Vagina (tissue), 2 donors: Measurements from ENCODE around the gene CRELD1. TPM values are rescaled to one million over a fixed set of nuclear protein-coding genes. Genes with fewer than 3 reads are reported as not detected.

Experiments
- DNase-seq, 2 donors: peaks; one replicate each; pipeline ENCODE4 v3.0.0-alpha.2; 2017; ENCODE audit errors: extremely low spot score in 2 of 2
- H3K27ac ChIP-seq: fragments of 200-600 bp; sonication (generic); one replicate; pipeline ENCODE4 v1.5.1; 2019
- H3K27me3 ChIP-seq: fragments of 200-600 bp; sonication (generic); one replicate; pipeline ENCODE4 v1.5.1; 2019
- H3K36me3 ChIP-seq, 2 donors: fragments of 200-600 bp; sonication (generic); one replicate each; pipeline ENCODE4 v1.5.1; 2017 to 2019
- H3K4me1 ChIP-seq: fragments of 200-600 bp; sonication (generic); one replicate; pipeline ENCODE4 v1.5.1; 2019
- H3K4me3 ChIP-seq, 2 donors: fragments of 200-600 bp; sonication (generic); 1 replicate in 1 of 2; 2 replicates in 1 of 2; pipeline ENCODE4 v1.5.1; 2016 to 2019
- H3K9me3 ChIP-seq: fragments of 200-600 bp; sonication (generic); one replicate; pipeline ENCODE4 v1.5.1; 2019
- POLR2A ChIP-seq, 2 donors: fragments of 450-650 bp; IDR thresholded peaks; one replicate each; pipeline ENCODE4 v1.6.1; 2017; ENCODE audit warnings: antibody characterized with exemption in 2 of 2, mild to moderate bottlenecking in 2 of 2, moderate library complexity in 2 of 2
- POLR2AphosphoS5 ChIP-seq, 2 donors: sonication (generic); formaldehyde crosslinking; IDR thresholded peaks; one replicate each; pipeline ENCODE4 v1.9.0; 2017; ENCODE audit warnings: antibody characterized with exemption in 2 of 2, mild to moderate bottlenecking in 2 of 2, low read depth in 1 of 2; ENCODE audit not compliant: insufficient read depth in 1 of 2
- intact Hi-C: fragments of 100-400 bp; cut with DNase I; formaldehyde crosslinking; loops from one replicate; pipeline ENCODE4 v1.15.1; 2023
- total RNA-seq: library from RNA; depleted of rRNA; stranded (reverse); fragments of >200 nt; gene quantifications from one replicate; pipeline ENCODE4 v1.2.3, GENCODE V29; 2016
- TF ChIP-seq, protein P1 (sequence below), 3 experiments: fragments of 450-650 bp in 2 of 3; fragments of 200-600 bp in 1 of 3; sonication (generic) in 1 of 3; IDR thresholded peaks; one replicate each; pipeline ENCODE4 v1.5.1; 2017 to 2019; ENCODE audit warnings: antibody characterized with exemption in 3 of 3, mild to moderate bottlenecking in 2 of 3, moderate library complexity in 2 of 3

CRELD1 gene
- total RNA-seq, 1 donor from 2014 or later, result 27.0 TPM

DNA sequence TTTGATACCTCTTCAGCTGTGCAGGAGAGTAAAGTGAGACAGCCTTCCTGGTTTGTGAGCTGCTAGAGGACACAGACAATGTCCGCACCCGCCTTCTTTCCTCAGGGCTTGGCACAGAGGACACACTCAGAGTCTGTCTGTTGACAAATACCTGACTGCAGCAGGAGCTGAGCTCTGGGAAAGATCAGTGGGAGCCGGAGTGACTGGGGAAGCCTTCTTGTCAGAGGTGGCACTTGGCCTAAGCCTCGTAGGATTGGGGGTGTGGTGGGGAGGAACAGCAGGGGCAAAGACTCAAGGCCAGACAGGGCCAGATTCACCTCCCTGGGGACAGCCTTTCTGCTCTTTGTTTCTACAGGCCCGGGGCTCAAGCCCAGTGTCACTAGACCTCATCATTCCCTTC lies 20.0 kb upstream of the CRELD1 start:
- no peak for DNase-seq
- Histone ChIP-seq H3K27me3 (no peaks in the 10 kb centered on the region), H3K4me1 (peaks cover 59% of the 10 kb centered on the region), H3K9me3 (no peaks in the 10 kb centered on the region), H3K4me3 (no peak overlapping the region), H3K27ac (peak overlapping the region; percentile 90), H3K36me3 (peaks cover 0 to 7% of the 10 kb centered on the region in 2 donors)
- intact Hi-C loops, result loop anchor here (10.0 kb wide), 1 partner anchor 179 kb away; the partner anchor contains the start of gene BRPF1
- TF ChIP-seq POLR2A (IDR thresholded peaks at IDR 0.05) (no peak), POLR2AphosphoS5 (IDR thresholded peaks at IDR 0.05; ENCODE audit: insufficient read depth in 1 of 2, low read depth in 1 of 2) (no peak)
- TF ChIP-seq, protein P1, sequence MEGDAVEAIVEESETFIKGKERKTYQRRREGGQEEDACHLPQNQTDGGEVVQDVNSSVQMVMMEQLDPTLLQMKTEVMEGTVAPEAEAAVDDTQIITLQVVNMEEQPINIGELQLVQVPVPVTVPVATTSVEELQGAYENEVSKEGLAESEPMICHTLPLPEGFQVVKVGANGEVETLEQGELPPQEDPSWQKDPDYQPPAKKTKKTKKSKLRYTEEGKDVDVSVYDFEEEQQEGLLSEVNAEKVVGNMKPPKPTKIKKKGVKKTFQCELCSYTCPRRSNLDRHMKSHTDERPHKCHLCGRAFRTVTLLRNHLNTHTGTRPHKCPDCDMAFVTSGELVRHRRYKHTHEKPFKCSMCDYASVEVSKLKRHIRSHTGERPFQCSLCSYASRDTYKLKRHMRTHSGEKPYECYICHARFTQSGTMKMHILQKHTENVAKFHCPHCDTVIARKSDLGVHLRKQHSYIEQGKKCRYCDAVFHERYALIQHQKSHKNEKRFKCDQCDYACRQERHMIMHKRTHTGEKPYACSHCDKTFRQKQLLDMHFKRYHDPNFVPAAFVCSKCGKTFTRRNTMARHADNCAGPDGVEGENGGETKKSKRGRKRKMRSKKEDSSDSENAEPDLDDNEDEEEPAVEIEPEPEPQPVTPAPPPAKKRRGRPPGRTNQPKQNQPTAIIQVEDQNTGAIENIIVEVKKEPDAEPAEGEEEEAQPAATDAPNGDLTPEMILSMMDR (IDR thresholded peaks at IDR 0.05), result no peak

DNA sequence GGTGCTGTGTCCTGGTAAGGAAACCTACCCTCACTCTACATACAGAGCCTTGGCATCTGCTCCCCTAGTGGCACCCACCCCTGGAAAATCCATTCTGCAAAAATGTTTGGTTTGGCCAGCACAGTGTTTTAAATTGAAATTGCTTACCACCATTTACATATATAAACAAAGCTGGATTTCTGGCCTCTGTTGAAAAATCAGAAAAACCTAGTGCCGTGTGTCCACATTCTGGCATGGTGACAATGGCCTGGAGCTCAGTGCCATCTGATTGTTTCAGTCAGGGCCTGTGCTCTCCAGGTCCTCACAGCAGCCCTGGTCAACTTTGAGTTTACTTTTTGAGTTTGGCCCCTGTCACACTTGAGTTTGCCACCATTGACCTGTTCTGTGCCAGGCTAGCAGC lies 19.6 kb upstream of the CRELD1 start:
- Histone ChIP-seq H3K27me3 (no peaks in the 10 kb centered on the region), H3K27ac (peak overlapping the region; percentile 90), H3K36me3 (peaks cover 0 to 3% of the 10 kb centered on the region in 2 donors), H3K4me3 (no peak overlapping the region), H3K9me3 (no peaks in the 10 kb centered on the region), H3K4me1 (peaks cover 61% of the 10 kb centered on the region)
- intact Hi-C loops, result loop anchor here (10.0 kb wide), 1 partner anchor 179 kb away; the partner anchor contains the start of gene BRPF1
- TF ChIP-seq POLR2A (IDR thresholded peaks at IDR 0.05), result no peak
- TF ChIP-seq, protein P1 (IDR thresholded peaks at IDR 0.05), result no peak
- DNase-seq, result no peak

DNA sequence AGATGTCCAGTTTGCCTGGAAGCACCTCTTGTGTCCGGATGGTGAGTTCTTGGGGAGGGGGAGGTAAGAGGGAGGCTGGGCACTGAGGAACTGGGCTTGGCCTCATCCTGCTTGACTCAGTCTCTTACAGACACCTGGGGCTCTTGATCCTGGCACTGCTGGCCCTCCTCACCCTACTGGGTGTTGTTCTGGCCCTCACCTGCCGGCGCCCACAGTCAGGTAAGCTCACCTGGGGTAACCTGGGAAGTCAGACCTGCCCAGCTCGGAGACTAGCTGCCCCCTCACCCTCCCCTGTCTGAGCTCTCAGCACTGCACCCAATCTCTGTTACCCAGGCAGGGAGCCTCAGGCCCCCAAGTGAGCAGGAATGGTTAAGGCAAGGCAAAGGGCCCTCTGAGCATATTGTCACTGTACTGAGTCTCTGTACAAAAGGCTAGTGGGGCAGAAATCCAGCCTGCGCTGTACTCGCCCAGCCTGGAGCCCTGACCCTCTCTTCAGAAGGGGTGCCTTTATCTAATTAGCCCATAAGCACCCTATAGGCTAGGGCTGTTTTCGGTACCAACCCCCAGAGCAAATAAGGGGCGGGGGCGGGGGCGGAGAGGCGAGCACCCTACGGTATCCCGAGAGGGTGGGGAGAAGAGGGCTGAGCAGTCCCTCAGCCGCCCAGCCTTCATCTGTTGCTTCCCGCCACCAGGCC lies 18.9 kb upstream of the CRELD1 start:
- Histone ChIP-seq H3K4me1 (peaks cover 61% of the 10 kb centered on the region), H3K27me3 (no peaks in the 10 kb centered on the region), H3K4me3 (peak overlapping the region; percentile 58 to 76), H3K27ac (peak overlapping the region; percentile 90), H3K36me3 (no peaks in the 10 kb centered on the region), H3K9me3 (no peaks in the 10 kb centered on the region)
- TF ChIP-seq POLR2A (IDR thresholded peaks at IDR 0.05) (no peak), POLR2AphosphoS5 (IDR thresholded peaks at IDR 0.05; ENCODE audit: insufficient read depth in 1 of 2, low read depth in 1 of 2) (no peak)
- TF ChIP-seq, protein P1 (IDR thresholded peaks at IDR 0.05), result no peak
- no peak for DNase-seq
- intact Hi-C loops, result loop anchor here (5.0 to 10.0 kb wide), 2 partner anchors 52 to 180 kb away; partner anchors contain the start of gene BRPF1

DNA sequence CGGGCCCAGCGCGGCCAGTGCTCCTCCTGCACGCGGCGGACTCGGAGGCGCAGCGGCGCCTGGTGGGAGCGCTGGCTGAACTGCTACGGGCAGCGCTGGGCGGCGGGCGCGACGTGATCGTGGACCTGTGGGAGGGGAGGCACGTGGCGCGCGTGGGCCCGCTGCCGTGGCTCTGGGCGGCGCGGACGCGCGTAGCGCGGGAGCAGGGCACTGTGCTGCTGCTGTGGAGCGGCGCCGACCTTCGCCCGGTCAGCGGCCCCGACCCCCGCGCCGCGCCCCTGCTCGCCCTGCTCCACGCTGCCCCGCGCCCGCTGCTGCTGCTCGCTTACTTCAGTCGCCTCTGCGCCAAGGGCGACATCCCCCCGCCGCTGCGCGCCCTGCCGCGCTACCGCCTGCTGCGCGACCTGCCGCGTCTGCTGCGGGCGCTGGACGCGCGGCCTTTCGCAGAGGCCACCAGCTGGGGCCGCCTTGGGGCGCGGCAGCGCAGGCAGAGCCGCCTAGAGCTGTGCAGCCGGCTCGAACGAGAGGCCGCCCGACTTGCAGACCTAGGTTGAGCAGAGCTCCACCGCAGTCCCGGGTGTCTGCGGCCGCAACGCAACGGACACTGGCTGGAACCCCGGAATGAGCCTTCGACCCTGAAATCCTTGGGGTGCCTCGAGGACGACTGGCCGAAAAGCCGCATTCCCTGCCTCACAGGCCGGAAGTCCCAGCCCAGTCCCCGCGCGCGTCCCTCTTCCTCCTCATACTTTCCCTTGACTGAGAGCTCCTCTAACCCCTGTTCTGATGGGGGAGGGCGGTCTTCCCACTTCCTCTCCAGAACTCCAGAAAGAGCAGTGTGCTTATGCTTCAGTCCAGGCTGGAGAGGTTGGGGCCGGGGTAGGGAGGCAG lies 18.1 kb upstream of the CRELD1 start:
- H3K27ac ChIP-seq, result peak overlapping the region; percentile 90
- peak overlapping the region; percentile 58 to 76 for H3K4me3 ChIP-seq
- H3K9me3 ChIP-seq, result no peaks in the 10 kb centered on the region
- H3K4me1 ChIP-seq, result peaks cover 61% of the 10 kb centered on the region
- no peaks in the 10 kb centered on the region for H3K27me3 ChIP-seq
- DNase-seq, result peak in 1 of 2 donors; percentile 89
- H3K36me3 ChIP-seq, result peaks cover 0 to 5% of the 10 kb centered on the region in 2 donors
- intact Hi-C loops, result loop anchor here (2.0 to 10.0 kb wide), 3 partner anchors 17 to 181 kb away; partner anchors contain the start of genes BRPF1 and CRELD1
- TF ChIP-seq, protein P1 (IDR thresholded peaks at IDR 0.05), result peak in 1 of 3 experiments; percentile 33
- TF ChIP-seq POLR2A (IDR thresholded peaks at IDR 0.05), result peak in 1 of 2 donors; percentile 7
- peak in 1 of 2 donors; percentile 56 for TF ChIP-seq POLR2AphosphoS5 (IDR thresholded peaks at IDR 0.05; ENCODE audit: insufficient read depth in 1 of 2, low read depth in 1 of 2)
